ENCODE results near the gene ADGRG4.

ADGRG4 gene

DNA sequence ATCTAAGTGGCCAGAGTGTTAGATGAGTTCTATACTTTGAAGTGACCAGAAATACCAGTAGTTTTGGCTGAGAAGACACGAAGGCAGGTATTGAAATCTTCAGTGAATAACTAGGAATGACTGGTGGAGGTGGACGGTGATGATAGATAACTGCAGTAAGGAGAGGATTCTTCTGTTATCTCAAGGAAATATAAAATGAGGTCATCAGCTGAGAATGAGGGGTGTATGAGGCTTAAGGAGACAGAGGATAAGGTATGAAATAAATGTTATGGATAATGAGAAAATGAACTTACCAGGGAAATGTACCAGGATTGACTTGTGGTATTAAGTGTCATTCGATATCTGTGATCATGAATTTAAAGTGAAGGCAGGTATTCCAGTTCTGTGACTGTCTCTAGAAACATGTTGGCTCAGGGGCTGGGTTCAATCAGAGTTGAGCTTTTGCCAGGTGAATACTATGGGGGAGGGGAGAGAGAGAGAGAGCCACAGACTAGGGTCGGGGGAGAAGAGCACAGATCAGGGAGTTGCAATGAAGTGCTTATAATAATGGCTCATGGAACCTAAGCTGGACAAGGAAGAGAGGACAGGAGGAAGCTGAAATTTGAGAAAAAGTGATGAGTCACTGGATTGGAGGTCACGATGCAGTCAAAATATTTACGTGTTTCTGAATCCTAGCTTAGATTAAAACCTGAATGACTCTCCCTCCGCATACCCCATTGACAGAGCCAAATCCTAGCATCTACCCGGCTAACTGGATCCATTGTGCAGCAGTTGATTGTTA is 149.5 kb downstream of the ADGRG4 start:
- no peak for DNase-seq (ENCODE audit: extremely low read depth, low read depth)
- TF ChIP-seq, protein P1, sequence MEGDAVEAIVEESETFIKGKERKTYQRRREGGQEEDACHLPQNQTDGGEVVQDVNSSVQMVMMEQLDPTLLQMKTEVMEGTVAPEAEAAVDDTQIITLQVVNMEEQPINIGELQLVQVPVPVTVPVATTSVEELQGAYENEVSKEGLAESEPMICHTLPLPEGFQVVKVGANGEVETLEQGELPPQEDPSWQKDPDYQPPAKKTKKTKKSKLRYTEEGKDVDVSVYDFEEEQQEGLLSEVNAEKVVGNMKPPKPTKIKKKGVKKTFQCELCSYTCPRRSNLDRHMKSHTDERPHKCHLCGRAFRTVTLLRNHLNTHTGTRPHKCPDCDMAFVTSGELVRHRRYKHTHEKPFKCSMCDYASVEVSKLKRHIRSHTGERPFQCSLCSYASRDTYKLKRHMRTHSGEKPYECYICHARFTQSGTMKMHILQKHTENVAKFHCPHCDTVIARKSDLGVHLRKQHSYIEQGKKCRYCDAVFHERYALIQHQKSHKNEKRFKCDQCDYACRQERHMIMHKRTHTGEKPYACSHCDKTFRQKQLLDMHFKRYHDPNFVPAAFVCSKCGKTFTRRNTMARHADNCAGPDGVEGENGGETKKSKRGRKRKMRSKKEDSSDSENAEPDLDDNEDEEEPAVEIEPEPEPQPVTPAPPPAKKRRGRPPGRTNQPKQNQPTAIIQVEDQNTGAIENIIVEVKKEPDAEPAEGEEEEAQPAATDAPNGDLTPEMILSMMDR (IDR thresholded peaks at IDR 0.05; ENCODE audit: low read depth, low read length, missing control alignments): no peak
- H3K4me3 ChIP-seq (replicated peaks; ENCODE audit: low read depth, low read length): no peak overlapping the region

DNA sequence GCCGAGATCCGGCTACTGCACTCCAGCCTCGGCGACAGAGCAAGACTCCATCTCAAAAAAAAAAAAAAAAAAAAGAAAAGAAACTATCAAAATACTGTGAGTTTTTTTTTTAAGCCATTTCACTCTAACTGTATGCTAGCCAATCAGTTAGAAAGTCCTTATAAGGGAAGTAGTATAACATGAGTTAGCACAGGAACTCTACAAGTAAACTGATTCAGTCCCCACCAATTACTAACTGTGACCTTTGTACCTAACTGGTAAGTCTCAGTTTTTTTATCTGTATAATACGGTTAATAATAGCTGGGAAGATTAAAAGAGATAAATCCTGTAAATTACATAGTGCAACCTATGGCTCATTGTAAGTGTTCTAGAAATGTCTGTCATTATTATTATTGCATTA is 151.9 kb downstream of the ADGRG4 start:
- no peak for DNase-seq (ENCODE audit: extremely low read depth, low read depth)
- no peak overlapping the region for H3K4me3 ChIP-seq (replicated peaks; ENCODE audit: low read depth, low read length)
- TF ChIP-seq, protein P1 (IDR thresholded peaks at IDR 0.05; ENCODE audit: low read depth, low read length, missing control alignments): no peak

DNA sequence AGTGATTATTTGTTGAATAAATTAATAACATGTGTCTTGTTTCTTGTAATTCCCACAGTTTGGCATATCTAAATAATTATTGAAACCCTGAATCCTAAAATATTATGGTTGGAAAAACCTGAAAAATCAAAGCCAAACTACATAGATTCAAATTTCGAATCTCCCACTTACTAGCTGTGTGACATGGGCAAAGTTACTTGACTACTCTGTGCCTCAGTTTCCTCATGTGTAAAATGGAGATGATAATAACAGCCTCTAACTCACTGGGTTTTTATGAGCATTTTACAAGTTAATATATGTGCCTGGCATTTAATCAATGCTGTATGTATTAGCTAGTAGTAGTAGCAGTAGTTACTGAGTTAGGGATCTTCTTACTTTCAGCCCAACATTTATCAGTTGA is 152.4 kb downstream of the ADGRG4 start:
- H3K4me3 ChIP-seq (replicated peaks; ENCODE audit: low read depth, low read length): no peak overlapping the region
- TF ChIP-seq, protein P1 (IDR thresholded peaks at IDR 0.05; ENCODE audit: low read depth, low read length, missing control alignments): no peak
- DNase-seq (ENCODE audit: extremely low read depth, low read depth): no peak

DNA sequence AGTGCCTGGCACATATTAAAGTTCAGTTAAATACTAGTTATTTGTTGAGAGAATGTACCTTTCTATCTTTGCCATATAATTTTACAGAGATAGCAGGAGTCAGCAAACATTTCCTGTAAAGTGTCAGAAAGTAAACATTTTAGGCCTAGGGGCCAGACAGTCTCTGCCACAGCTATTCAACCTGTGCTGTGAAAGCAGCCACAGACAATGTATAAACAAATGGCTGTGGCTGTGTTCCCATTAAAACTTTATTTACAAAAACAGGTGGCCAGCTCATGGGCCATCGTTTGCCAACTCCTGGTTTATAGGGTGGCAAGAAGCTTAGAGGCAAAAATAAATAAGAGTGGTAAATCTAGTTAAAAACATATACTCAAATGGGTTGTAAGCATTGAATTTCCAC is 153.0 kb downstream of the ADGRG4 start:
- TF ChIP-seq, protein P1 (IDR thresholded peaks at IDR 0.05; ENCODE audit: low read depth, low read length, missing control alignments): no peak
- DNase-seq (ENCODE audit: extremely low read depth, low read depth): no peak
- H3K4me3 ChIP-seq (replicated peaks; ENCODE audit: low read depth, low read length): no peak overlapping the region

DNA sequence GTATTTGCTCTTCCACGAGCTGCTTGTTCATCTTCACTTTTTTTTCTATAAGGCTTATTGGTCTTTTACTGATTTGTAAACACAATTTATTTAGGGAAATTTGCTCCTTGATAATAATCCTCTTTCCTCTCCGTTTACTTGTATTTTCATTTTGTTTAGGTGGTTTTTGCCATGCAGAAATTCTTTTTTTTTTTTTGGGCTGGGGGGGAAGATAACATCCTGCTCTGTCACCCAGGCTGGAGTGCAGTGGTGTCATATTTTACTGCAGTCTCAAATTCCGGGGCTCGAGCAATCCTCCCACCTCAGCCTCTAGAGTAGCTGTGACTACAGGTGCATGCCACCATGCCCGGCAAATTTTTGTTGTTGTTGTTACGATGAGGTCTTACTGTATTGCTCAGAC is 155.4 kb downstream of the ADGRG4 start:
- TF ChIP-seq, protein P1 (IDR thresholded peaks at IDR 0.05; ENCODE audit: low read depth, low read length, missing control alignments): no peak
- DNase-seq (ENCODE audit: extremely low read depth, low read depth): no peak
- H3K4me3 ChIP-seq (replicated peaks; ENCODE audit: low read depth, low read length): no peak overlapping the region

DNA sequence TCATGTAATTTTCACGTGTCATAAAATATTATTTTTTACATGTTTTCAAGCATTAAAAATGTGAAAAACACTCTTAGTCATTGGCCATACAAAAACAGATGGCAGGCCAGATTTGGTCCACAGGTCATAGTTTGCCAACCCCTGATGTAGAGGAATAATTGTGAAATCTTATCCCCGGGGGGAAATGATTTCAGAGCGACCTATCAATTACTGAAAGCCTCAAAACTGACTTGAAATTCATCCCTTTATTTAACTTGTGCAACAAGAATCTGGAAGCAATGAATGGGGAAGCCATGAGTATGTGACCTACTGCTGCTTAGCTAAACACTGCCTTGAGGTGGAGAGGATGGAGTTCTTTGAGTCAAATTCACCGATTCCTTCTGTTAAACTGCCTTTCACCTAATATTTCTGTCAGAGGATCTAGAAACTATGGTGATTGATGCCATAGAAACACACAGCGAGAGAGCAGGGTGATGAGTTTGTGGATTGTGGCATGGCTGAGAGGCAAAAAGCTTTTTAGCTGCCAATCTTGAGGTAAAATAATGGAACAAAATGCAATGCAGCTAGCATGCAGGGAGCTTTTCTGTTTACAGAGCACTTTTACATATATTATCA is 156.6 kb downstream of the ADGRG4 start:
- no peak for DNase-seq (ENCODE audit: extremely low read depth, low read depth)
- TF ChIP-seq, protein P1 (IDR thresholded peaks at IDR 0.05; ENCODE audit: low read depth, low read length, missing control alignments): no peak
- H3K4me3 ChIP-seq (replicated peaks; ENCODE audit: low read depth, low read length): no peak overlapping the region
